Measurements from ENCODE around the gene ZNF407. TPM values are rescaled to one million over a fixed set of nuclear protein-coding genes. Genes with fewer than 3 reads are reported as not detected.
A peak's percentile ranks its signal among the peaks of the same experiment; 100 is the strongest.

Gene ZNF407
- total RNA-seq, 1 donor from 2014 or later, result 16.1 TPM

GRCh38 chr18:74878267-74878666 lies 280.6 kb downstream of the ZNF407 start:
- no peaks in the 10 kb centered on the region for H3K9me3 ChIP-seq
- peaks cover 25% of the 10 kb centered on the region for H3K36me3 ChIP-seq
- no peak for TF ChIP-seq CTCF (IDR thresholded peaks at IDR 0.05)
- no peak for ATAC-seq
- no peak for DNase-seq
- no peak overlapping the region for H3K27ac ChIP-seq
- no peaks in the 10 kb centered on the region for H3K27me3 ChIP-seq (ENCODE audit: low read depth)
- H3K4me3 ChIP-seq, result no peak overlapping the region
- no peaks in the 10 kb centered on the region for H3K4me1 ChIP-seq
- intact Hi-C loops (cut with DNase I), result no loop called here

- Histone ChIP-seq H3K9me3 (no peaks in the 10 kb centered on the region), H3K27me3 (ENCODE audit: low read depth) (no peaks in the 10 kb centered on the region), H3K4me1 (no peaks in the 10 kb centered on the region), H3K36me3 (peaks cover 25% of the 10 kb centered on the region), H3K4me3 (no peak overlapping the region), H3K27ac (no peak overlapping the region)
- TF ChIP-seq CTCF (IDR thresholded peaks at IDR 0.05), result no peak
- intact Hi-C loops (cut with DNase I), result no loop called here
- no peak for ATAC-seq
- DNase-seq, result no peak
Observed at GRCh38 chr18:74880706-74881278, 283.1 kb downstream of the ZNF407 start.

GRCh38 chr18:74892066-74892627 lies 294.5 kb downstream of the ZNF407 start:
- Histone ChIP-seq H3K4me1 (no peaks in the 10 kb centered on the region), H3K9me3 (no peaks in the 10 kb centered on the region), H3K27ac (no peak overlapping the region), H3K36me3 (peaks cover 9% of the 10 kb centered on the region), H3K27me3 (ENCODE audit: low read depth) (no peaks in the 10 kb centered on the region), H3K4me3 (no peak overlapping the region)
- DNase-seq (no peak), ATAC-seq (no peak)
- no peak for TF ChIP-seq CTCF (IDR thresholded peaks at IDR 0.05)
- intact Hi-C loops (cut with DNase I), result loop anchor here (10.0 kb wide), 1 partner anchor 583 kb away; no protein-coding TSS in a partner anchor

- no peak for DNase-seq
- H3K4me3 ChIP-seq, result no peak overlapping the region
- no peak for TF ChIP-seq CTCF (IDR thresholded peaks at IDR 0.05)
- H3K27me3 ChIP-seq (ENCODE audit: low read depth), result no peaks in the 10 kb centered on the region
- no peaks in the 10 kb centered on the region for H3K9me3 ChIP-seq
- intact Hi-C loops (cut with DNase I), result loop anchor here (10.0 kb wide), 1 partner anchor 579 kb away; no protein-coding TSS in a partner anchor
- H3K4me1 ChIP-seq, result peaks cover 4% of the 10 kb centered on the region
- no peaks in the 10 kb centered on the region for H3K36me3 ChIP-seq
- H3K27ac ChIP-seq, result no peak overlapping the region
- ATAC-seq, result no peak
Observed at GRCh38 chr18:74895686-74896085, 298.0 kb downstream of the ZNF407 start.

- H3K9me3 ChIP-seq, result no peaks in the 10 kb centered on the region
Observed at GRCh38 chr18:74896390-74896991, 298.8 kb downstream of the ZNF407 start.

More at GRCh38 chr18:74896390-74896991, 298.8 kb downstream of the ZNF407 start:
- Histone ChIP-seq H3K36me3 (no peaks in the 10 kb centered on the region), H3K4me1 (peaks cover 4% of the 10 kb centered on the region), H3K27ac (no peak overlapping the region), H3K27me3 (ENCODE audit: low read depth) (no peaks in the 10 kb centered on the region), H3K4me3 (no peak overlapping the region)
- peak; percentile 64 for TF ChIP-seq CTCF (IDR thresholded peaks at IDR 0.05)
- DNase-seq, result no peak
- intact Hi-C loops (cut with DNase I), result loop anchor here (10.0 kb wide), 1 partner anchor 578 kb away; no protein-coding TSS in a partner anchor
- peak; percentile 71 to 95 for ATAC-seq
